Lung (tissue), 12 donors: ENCODE measurements around the gene UBR2. TPM values are rescaled to one million over a fixed set of nuclear protein-coding genes. Genes with fewer than 3 reads are reported as not detected.

Experiments used
- ATAC-seq: fragments of 200-7000 bp; cut with Tn5 transposase; one replicate; pipeline ENCODE4 v1.9.1; 2020; ENCODE audit warnings: moderate number of reproducible peaks; ENCODE audit not compliant: insufficient read depth, low FRiP score
- DNase-seq, 3 donors: peaks; one replicate each; pipeline ENCODE4 v3.0.0-alpha.2; 2013 to 2017
- H3K27ac ChIP-seq, 2 donors: one replicate each; pipeline ENCODE4 v1.5.1; 2013; ENCODE audit warnings: mild to moderate bottlenecking in 2 of 2, moderate library complexity in 2 of 2, control low read depth in 1 of 2, inconsistent platforms in 1 of 2, low read depth in 1 of 2, low read length in 1 of 2
- H3K27me3 ChIP-seq, 3 donors: one replicate each; pipeline ENCODE4 v1.5.1; 2013; ENCODE audit warnings: low read length in 2 of 3; ENCODE audit not compliant: control insufficient read depth in 3 of 3, insufficient read depth in 3 of 3
- H3K36me3 ChIP-seq, 4 donors: one replicate each; pipeline ENCODE4 v1.5.1; 2013; ENCODE audit warnings: low read length in 4 of 4, mild to moderate bottlenecking in 1 of 4, moderate library complexity in 1 of 4; ENCODE audit not compliant: control insufficient read depth in 4 of 4, insufficient read depth in 4 of 4
- H3K4me1 ChIP-seq, 5 donors: one replicate each; pipeline ENCODE4 v1.5.1; 2013; ENCODE audit warnings: low read length in 5 of 5, mild to moderate bottlenecking in 2 of 5, moderate library complexity in 1 of 5; ENCODE audit not compliant: control insufficient read depth in 5 of 5, insufficient read depth in 5 of 5
- H3K4me3 ChIP-seq: one replicate; pipeline ENCODE4 v1.5.1; 2013; ENCODE audit warnings: mild to moderate bottlenecking, control low read depth, moderate library complexity
- H3K9ac ChIP-seq, 2 donors: one replicate each; pipeline ENCODE4 v1.5.1; 2013; ENCODE audit warnings: low read length in 2 of 2, control low read depth in 1 of 2; ENCODE audit not compliant: insufficient read depth in 1 of 2
- H3K9me3 ChIP-seq, 4 donors: one replicate each; pipeline ENCODE4 v1.5.1; 2013; ENCODE audit warnings: low read length in 3 of 4, mild to moderate bottlenecking in 1 of 4, moderate library complexity in 1 of 4; ENCODE audit not compliant: control insufficient read depth in 4 of 4, insufficient read depth in 3 of 4
- WGBS, 2 donors: extraction: QIAGEN DNeasy Blood & Tissue Kit; methylation state at CpG; one replicate each; pipeline ENCODE4 v1.1.7; 2013; 5-methylcytosine and 5-hydroxymethylcytosine counted together
- polyA plus RNA-seq, 2 donors: library from polyadenylated mRNA; stranded (reverse); fragments of 200-250 nt; gene quantifications; one replicate each; pipeline ENCODE4 v1.2.1, GENCODE V29; 2013
- total RNA-seq, 2 donors: library from RNA; depleted of rRNA in 1 of 2; stranded (reverse); fragments of >200 nt in 1 of 2; gene quantifications; one replicate each; pipeline ENCODE4 v1.2.1, GENCODE V29; 2014 to 2021
- TF ChIP-seq, protein P1 (sequence below): IDR thresholded peaks from 2 replicates; pipeline ENCODE4 v1.5.1; 2012; ENCODE audit warnings: mild to moderate bottlenecking; ENCODE audit errors: control extremely low read depth, extremely low read depth
- donor health status: control.
- donor health status: control.
- donor health status: Bipolar disorder and iron deficiency.
- donor health status: healthy.
- donor health status: DM: yes; HTN: yes; CAD: no.

The UBR2 gene
- total and polyA plus RNA-seq, 4 donors: 8.4 to 45.4 (median 19.0) TPM

DNA sequence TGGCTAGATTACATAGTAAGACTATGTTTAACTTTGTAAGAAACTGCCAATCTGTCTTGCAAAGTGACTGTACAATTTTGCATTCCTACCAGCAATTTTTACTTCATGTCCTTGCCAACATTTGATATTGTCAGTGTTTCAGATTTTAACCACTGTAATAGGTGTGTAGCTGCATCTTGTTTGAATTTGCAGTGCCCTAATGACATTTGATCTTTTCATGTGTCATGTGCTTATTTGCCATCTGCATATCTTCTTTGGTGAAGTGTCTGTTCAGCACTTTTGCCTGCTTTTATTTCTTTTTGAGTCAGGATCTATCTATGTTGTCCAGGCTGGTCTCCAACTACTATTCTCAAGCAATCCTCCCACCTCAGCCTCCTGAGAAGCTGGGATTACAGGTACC is 161.0 kb downstream of the UBR2 start:
- H3K9ac ChIP-seq: no peak overlapping the region
- H3K4me3 ChIP-seq: no peak overlapping the region
- H3K4me1 ChIP-seq: peaks cover 0 to 5% (median 3%) of the 10 kb centered on the region in 5 donors
- DNase-seq (no peak), ATAC-seq (no peak)
- no peaks in the 10 kb centered on the region for H3K27me3 ChIP-seq
- H3K36me3 ChIP-seq: peaks cover 0 to 2% (median 0%) of the 10 kb centered on the region in 4 donors
- no peak overlapping the region for H3K27ac ChIP-seq
- TF ChIP-seq, protein P1, sequence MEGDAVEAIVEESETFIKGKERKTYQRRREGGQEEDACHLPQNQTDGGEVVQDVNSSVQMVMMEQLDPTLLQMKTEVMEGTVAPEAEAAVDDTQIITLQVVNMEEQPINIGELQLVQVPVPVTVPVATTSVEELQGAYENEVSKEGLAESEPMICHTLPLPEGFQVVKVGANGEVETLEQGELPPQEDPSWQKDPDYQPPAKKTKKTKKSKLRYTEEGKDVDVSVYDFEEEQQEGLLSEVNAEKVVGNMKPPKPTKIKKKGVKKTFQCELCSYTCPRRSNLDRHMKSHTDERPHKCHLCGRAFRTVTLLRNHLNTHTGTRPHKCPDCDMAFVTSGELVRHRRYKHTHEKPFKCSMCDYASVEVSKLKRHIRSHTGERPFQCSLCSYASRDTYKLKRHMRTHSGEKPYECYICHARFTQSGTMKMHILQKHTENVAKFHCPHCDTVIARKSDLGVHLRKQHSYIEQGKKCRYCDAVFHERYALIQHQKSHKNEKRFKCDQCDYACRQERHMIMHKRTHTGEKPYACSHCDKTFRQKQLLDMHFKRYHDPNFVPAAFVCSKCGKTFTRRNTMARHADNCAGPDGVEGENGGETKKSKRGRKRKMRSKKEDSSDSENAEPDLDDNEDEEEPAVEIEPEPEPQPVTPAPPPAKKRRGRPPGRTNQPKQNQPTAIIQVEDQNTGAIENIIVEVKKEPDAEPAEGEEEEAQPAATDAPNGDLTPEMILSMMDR: no peak
- no peaks in the 10 kb centered on the region for H3K9me3 ChIP-seq

DNA sequence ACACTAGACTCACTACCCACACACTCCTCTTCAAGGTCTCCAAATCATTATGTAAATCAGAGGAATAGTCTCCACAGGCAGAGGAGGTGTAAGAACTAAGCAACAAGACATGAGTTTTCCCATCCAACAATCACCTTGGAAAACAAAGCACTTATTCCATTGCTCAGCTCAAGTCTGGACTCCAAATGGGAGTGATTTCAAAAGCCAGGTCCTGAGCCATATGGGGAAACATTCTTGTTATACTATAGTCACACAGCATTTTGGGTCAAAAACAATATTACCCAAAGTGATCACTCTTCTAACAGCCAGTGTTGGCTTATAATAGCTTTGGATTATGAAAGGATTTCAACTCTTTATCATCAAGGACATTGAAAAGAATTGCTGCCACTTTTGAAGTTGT is 162.2 kb downstream of the UBR2 start:
- no peak for DNase-seq
- peak overlapping the region in 1 of 2 donors; percentile 94 for H3K9ac ChIP-seq
- TF ChIP-seq, protein P1: no peak

DNA sequence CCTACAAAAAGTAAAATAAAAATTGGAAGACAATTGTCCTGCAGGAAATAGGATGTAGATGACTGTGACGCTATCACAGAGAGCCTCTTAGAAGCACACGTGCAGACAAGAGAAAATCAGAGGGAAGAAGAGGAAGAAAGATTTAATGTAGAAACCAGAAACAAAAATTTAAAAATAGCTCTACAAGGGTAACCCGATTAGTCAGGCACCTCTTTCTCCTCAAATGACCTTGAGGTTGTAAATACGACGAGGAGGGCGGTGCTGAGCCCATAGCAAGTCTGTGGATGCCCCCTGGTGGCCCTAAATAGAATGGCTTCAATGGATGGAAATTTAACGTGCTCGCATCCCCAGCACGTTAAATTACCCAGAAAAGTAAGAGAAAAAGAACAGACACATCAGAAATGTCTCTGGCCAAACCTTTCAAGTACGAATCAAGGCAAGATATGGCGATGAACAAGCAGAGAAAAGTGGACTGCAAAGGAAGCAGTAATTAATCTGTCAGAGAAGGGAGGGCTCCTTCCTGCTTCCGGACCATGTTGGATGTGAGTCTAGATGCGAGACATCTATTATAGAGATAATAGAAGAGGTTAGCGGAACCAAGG is 162.8 kb downstream of the UBR2 start:
- Histone ChIP-seq H3K27ac (peak overlapping the region; percentile 68 to 76), H3K9ac (peak overlapping the region; percentile 11 to 94), H3K27me3 (no peaks in the 10 kb centered on the region), H3K4me1 (peaks cover 0 to 5% (median 3%) of the 10 kb centered on the region in 5 donors), H3K4me3 (peak overlapping the region; percentile 42), H3K36me3 (peaks cover 0 to 2% (median 0%) of the 10 kb centered on the region in 4 donors), H3K9me3 (no peaks in the 10 kb centered on the region)
- 0 to 2% methylated on average over 14 of the region's 14 CpGs for WGBS, 2 donors
- peak; percentile 93 for ATAC-seq
- TF ChIP-seq, protein P1: peak; percentile 93
- peak; percentile 70 to 93 (median 90) for DNase-seq

More for the DNA sequence above, 162.2 kb downstream of the UBR2 start:
- no peaks in the 10 kb centered on the region for H3K9me3 ChIP-seq
- ATAC-seq: no peak
- peaks cover 0 to 2% (median 0%) of the 10 kb centered on the region in 4 donors for H3K36me3 ChIP-seq
- peaks cover 0 to 5% (median 3%) of the 10 kb centered on the region in 5 donors for H3K4me1 ChIP-seq
- no peaks in the 10 kb centered on the region for H3K27me3 ChIP-seq
- H3K27ac ChIP-seq: peak overlapping the region in 1 of 2 donors; percentile 68
- no peak overlapping the region for H3K4me3 ChIP-seq

DNA sequence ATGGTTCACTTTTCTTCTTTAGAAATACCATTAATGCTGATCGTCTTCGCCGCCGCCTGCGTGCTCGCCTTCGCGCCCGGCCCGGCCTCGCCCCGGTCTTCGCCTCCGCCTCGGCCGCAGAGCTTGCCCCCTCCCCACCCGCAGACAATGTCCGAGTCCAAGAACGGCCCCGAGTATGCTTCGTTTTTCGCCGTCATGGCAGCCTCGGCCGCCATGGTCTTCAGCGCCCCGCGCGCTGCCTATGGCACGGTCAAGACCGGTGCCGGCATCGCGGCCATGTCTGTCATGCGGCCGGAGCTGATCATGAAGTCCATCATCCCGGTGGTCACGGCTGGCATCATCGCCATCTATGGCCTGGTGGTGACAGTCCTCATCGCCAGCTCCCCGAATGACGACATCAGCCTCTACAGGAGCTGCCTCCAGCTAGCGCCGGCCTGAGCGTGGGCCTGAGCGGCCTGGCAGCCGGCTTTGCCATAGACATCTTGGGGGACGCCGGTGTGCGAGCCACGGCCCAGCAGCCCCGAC is 163.3 kb downstream of the UBR2 start:
- Histone ChIP-seq H3K27me3 (no peaks in the 10 kb centered on the region), H3K9ac (peak overlapping the region; percentile 11 to 94), H3K36me3 (peaks cover 0 to 2% (median 0%) of the 10 kb centered on the region in 4 donors), H3K4me1 (peaks cover 0 to 5% (median 3%) of the 10 kb centered on the region in 5 donors), H3K27ac (peak overlapping the region; percentile 57 to 76), H3K4me3 (peak overlapping the region; percentile 42), H3K9me3 (no peaks in the 10 kb centered on the region)
- ATAC-seq (no peak), DNase-seq (peak; percentile 72 to 73 (median 72))
- 15 to 19% methylated on average over 51 to 52 of the region's 52 CpGs for WGBS, 2 donors
- TF ChIP-seq, protein P1: no peak
